ENCODE data around the gene MAGOH. TPM values are rescaled to one million over a fixed set of nuclear protein-coding genes. Genes with fewer than 3 reads are reported as not detected.

MAGOH gene
- polyA plus RNA-seq, 1 donor (not counting 4 experiments of a cell fraction or from before 2014, with no cell fraction given), result 104 TPM

- H3K27ac ChIP-seq (ENCODE audit: control insufficient read depth, insufficient read depth, low read length), result no peak overlapping the region
- DNase-seq (ENCODE audit: low read depth, low spot score) (no peak), FAIRE-seq (no peak)
- H3K9ac ChIP-seq (ENCODE audit: control insufficient read depth, extremely low read depth, insufficient read depth, low read length), result no peak overlapping the region
- H3K36me3 ChIP-seq (ENCODE audit: control insufficient read depth in 2 of 2, extremely low read depth in 1 of 2, insufficient read depth in 2 of 2, low read length in 2 of 2), result no peaks in the 10 kb centered on the region
- peaks cover 3% of the 10 kb centered on the region for H3K27me3 ChIP-seq (ENCODE audit: control insufficient read depth, extremely low read depth, insufficient read depth, low read length)
- no peak overlapping the region for H3K4me3 ChIP-seq (ENCODE audit: control insufficient read depth in 2 of 3, extremely low read depth in 1 of 3, insufficient read depth in 2 of 3, low read depth in 1 of 3, low read length in 3 of 3)
- dilution Hi-C loops (cut with MboI; ENCODE audit: extremely low pct_ligation_motif_present, low sequenced_read_pairs), result no loop called here
- TF ChIP-seq CTCF (optimal IDR thresholded peaks at IDR 0.05 in 1 of 3, IDR thresholded peaks at IDR 0.05 in 1 of 3, conservative IDR thresholded peaks at IDR 0.05 in 1 of 3; ENCODE audit: extremely low read depth in 1 of 3, insufficient read depth in 2 of 3, low read length in 3 of 3) (no peak), EZH2 (IDR thresholded peaks at IDR 0.05; ENCODE audit: low read length) (no peak)
- no peaks in the 10 kb centered on the region for H4K20me1 ChIP-seq (ENCODE audit: control insufficient read depth, extremely low read depth, insufficient read depth, low read length)
- H3K79me2 ChIP-seq (ENCODE audit: control insufficient read depth, insufficient read depth, low read length), result no peaks in the 10 kb centered on the region
- no peak overlapping the region for H2AFZ ChIP-seq (ENCODE audit: control insufficient read depth, low read length)
- no peaks in the 10 kb centered on the region for H3K9me3 ChIP-seq (ENCODE audit: control insufficient read depth, low read depth, low read length)
- H3K4me2 ChIP-seq (ENCODE audit: control insufficient read depth, extremely low read depth, insufficient read depth, low read depth, low read length), result no peak overlapping the region
- no peaks in the 10 kb centered on the region for H3K9me1 ChIP-seq (ENCODE audit: control insufficient read depth, extremely low read depth, insufficient read depth, low read length)
- H3K4me1 ChIP-seq (ENCODE audit: control insufficient read depth, extremely low read depth, insufficient read depth, low read length), result no peaks in the 10 kb centered on the region
These were observed 58.1 kb downstream of the MAGOH start for GRCh38 chr1:53180226-53180625.

Other genes starting within 250 kb of the MAGOH start
- gene PODN, start 176.3 kb downstream of the MAGOH start, polyA plus RNA-seq, result not detected in 3 replicates
- not detected in 3 replicates for gene SLC1A7, start 95.9 kb downstream of the MAGOH start, polyA plus RNA-seq
- gene CPT2, start 41.7 kb downstream of the MAGOH start, polyA plus RNA-seq, result 13.8 to 21.6 TPM (median 16.6 TPM) in 3 replicates
- gene CZIB, start 17.9 kb downstream of the MAGOH start, polyA plus RNA-seq, result 41.9 to 52.6 TPM (median 48.8 TPM) in 3 replicates
- 15.2 to 33.7 TPM (median 31.0 TPM) in 3 replicates for gene LRP8, start 89.6 kb upstream of the MAGOH start, polyA plus RNA-seq
- gene DMRTB1, start 220.9 kb upstream of the MAGOH start, polyA plus RNA-seq, result not detected in 3 replicates